ENCODE data around the gene DTL.

DTL gene

GRCh38 chr1:212035835-212036605 is 472 bp downstream of the DTL start:
- DNase-seq, result no peak

GRCh38 chr1:212037900-212038299 is 2.4 kb downstream of the DTL start:
- no peak for DNase-seq

DNA sequence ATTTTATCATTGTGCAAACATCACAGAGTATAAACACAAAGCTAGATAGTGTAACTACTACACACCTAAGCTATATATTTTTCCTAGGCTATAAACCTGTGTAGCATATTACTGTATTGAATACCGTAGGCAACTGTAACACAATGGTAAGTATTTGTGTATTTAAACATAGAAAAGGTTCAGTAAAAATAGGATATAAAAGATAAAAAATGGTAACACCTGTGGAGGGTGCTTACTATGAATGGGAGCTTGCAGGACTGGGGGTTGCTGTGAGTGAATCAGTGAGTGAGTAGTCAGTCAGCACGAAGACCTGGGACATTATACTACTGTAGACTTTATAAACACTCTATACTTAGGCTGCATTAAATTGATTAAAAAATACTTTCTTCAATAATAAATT is 4.1 kb downstream of the DTL start:
- DNase-seq, result no peak

GRCh38 chr1:212040629-212041412 is 5.3 kb downstream of the DTL start:
- DNase-seq, result no peak

GRCh38 chr1:212042436-212042835 is 6.9 kb downstream of the DTL start:
- no peak for DNase-seq

GRCh38 chr1:212044851-212045250 is 9.3 kb downstream of the DTL start:
- no peak for DNase-seq

GRCh38 chr1:212045981-212046380 is 10.4 kb downstream of the DTL start:
- no peak for DNase-seq

DNA sequence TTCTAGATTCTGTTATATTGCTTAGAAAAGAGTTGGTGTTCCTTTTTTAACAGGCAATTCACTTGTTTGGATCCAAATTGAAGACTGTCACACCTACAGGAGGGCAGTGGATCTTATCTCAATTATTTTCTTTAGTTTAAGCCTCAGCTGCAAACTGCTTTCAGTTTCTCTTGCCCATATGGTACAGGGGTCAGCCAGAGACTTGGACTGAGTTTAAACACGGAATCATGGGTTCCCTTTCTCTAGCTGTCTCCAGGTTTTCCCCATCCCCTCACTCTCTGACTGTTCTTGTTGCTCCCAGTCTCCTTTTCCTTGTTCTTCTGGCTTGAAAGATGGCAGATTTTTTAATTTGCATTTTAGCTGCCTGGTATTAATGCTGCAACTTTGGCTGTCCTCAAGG is 18.4 kb downstream of the DTL start:
- DNase-seq, result no peak

DNA sequence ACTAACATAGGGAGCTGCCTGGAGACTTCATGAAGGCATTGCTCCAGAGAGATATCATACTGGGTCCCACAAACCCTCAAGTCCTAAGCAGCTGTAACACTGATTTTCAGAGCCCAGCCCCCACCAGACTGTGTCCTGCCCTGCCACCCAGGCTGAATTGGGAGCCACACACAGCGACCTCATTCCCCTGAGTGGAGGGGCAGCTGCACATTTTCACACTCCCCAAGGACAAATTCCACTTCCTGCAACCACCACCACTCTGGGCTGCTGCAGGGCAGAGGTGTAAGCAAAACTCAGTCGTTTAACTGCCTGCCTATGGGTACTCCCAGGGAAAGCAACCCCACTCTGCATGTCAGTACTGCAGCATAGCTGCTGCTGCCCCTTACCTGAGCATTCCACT is 19.8 kb downstream of the DTL start:
- no peak for DNase-seq

GRCh38 chr1:212060632-212061472 is 25.3 kb downstream of the DTL start:
- DNase-seq, result no peak

DNA sequence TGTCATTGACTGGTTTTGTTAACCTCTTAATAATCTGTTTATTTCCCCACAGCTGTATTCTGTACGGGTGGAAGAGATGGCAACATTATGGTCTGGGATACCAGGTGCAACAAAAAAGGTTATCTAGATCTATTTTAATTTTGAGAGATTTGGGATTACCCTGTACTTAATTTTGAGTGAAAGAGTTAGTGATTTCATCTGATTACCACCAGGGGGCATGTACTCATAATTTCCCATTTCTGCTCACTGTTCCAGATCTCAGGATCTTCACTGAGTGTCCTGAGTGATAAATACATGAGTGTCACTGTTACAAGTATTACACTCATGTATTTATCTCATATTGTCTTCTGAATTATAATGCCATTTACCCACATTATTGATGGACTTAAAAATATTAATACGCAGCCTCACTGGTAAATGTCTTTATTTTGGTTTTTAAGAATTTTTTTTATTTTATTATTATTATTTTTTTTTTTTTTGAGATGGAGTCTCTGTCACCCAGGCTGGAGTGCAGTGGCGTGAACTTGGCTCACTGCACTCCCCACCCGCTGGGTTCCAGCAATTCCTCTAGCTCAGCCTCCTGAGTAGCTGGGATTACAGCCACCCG is 27.4 kb downstream of the DTL start:
- DNase-seq, result no peak

DNA sequence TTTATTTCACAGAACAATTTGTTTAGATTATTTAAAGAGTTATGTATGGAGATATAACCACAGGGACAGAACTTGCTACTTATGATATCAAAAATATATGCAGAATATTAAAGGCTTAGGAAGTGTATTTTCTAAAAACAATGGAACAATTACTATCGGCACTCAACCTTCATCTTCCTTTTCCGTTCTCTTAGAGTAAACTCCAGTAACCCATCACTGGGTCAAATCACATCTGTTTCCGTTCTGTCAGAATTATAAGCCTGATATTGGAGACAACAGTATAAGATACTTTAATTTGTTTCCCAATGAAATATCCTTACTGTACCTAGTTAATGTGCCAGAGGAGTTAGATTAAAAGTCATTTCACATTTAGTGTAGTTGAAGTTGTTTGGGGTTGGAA is 32.2 kb downstream of the DTL start:
- no peak for DNase-seq

GRCh38 chr1:212070720-212071302 is 35.3 kb downstream of the DTL start:
- DNase-seq, result no peak

- no peak for DNase-seq
These were observed 36.5 kb downstream of the DTL start for GRCh38 chr1:212072047-212072446.

- DNase-seq, result no peak
These were observed 37.9 kb downstream of the DTL start for GRCh38 chr1:212073490-212073889.

GRCh38 chr1:212074313-212074712 is 38.8 kb downstream of the DTL start:
- no peak for DNase-seq

DNA sequence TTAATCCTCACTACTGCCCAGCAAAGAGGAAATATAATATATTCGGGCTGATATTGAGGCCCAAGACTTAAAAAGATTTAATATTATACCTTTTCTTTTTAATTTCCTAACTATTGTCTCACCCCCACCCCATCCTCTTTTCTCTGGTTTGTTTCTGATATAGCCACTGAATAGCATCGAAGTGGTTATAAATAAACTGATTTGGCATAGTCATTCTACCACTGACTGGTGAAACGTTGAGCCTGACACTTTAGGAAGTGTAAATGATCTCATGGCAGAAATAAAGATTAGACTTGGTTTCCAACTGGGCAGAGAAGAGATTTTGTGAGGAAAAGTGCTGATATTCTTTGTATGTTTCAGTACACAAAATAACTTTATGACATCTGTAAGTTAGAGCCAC is 39.3 kb downstream of the DTL start:
- DNase-seq, result no peak

DNA sequence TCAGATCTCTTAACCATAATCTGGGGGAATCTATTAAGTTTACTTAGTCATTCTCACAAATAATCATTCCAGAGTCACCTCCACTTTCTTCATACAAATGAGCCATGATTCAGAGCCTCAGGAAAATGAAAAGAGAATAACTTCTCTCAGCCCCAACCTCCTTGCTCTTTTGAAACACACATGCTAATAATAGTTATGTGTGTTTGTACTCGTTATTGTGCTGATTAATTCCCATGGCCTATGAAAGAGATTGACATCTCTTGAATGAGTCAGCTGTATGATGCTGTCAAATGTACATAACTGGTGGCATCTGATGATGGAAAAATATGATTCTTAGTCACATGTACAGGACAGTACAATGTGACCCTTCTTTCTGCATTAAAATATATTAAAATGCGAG is 41.5 kb downstream of the DTL start:
- DNase-seq, result no peak

DNA sequence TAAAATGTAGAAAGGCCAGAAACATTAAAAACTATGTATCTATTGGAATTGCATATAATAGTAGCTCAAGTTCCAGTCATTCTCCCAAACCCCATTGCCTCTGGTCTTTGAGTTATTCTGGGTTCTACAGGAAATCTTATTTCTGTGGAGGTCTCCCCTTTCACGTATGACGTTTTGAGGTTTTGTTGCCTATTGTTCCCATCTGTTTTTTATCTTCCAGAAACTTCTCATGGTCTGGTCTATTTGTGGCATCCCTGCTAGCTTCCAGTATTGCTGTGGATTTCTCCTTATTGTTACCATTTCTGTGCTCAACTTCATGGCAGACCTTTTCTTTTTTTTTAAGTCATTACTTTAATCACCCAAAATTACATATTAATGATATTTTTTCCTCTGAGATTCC is 43.3 kb downstream of the DTL start:
- no peak for DNase-seq

DNA sequence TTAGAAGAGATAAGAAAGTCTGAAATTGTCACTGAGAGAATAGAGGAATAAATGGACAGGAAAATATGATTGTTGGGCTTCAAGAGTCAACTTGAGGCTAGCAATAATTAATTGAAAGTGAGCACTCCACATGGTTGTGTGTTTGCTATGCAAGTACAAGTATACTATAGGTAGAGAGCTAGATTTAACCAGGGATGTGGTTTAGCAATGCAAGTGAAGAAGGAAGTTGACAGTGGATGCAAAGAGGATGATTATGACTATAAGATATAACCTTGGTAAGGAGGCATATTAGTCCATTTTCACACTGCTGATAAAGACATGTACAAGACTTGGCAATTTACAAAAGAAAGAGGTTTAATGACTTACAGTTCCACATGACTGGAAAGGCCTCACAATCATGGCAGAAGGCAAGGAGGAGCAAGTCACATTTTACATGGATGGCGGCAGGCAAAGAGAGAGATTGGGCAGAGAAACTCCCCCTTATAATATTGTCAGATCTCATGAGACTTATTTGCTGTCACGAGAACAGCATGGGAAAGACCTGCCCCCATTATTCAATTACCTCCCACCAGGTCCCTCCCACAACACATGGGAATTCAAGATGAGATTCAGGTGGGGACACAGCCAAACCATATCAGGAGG is 47.3 kb downstream of the DTL start:
- no peak for DNase-seq

DNA sequence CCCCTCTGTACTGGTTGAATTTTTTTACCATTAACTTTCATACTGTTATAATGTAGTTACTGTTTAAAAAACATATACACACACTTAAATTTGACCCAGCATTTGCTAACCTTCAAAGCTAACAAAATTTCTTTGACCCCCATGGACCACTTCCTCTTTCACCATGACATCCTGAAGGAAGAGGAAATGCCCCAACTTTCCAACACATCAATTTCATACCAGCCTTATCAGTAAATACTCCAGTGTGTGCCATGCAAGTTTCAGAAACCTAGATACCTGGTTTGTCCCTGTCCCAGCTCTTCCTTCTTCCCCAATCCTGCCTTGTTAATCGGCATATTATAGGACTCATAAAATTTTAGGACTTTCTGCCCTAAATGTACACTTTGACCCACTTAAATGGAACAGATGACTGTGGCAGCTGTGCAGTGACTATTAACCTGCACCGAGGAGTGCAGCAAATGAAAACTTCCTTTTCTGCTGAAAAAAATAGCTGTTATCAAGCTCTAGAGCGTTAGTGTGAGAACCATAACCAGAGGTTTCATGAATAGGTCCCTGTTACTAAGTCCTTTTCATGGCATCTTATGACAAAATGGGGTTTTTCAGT is 54.1 kb downstream of the DTL start:
- DNase-seq, result no peak
